ENCODE data around the gene NF2.
"Not testable (repeated sequence)": the region's sequence is repeated elsewhere in the genome, so short reads cannot be mapped to it uniquely, and the experiment has no call there.

Gene NF2

DNA sequence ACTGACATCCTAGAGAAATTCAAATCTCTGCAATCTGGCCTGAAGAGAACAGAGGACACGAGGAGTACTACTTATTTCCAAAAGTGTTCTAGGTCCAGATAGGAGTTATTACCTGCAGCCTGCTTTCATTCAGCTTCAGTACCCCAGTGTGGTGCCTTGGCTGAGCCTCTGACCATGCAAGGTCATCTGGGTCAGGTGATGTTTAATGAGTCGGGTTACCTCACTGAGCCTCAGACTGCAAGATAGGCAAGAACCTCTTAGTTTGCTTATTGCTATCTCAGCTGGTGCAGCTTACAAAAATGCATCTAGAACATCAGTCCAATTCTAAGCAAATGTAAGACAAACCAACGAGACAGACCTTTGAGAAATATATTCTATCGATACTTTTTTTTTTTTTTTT is 9.5 kb upstream of the NF2 start:
- DNase-seq = no peak
- no peak overlapping the region for H3K4me3 ChIP-seq (ENCODE audit: low read depth, low read length)
- TF ChIP-seq, protein P1, sequence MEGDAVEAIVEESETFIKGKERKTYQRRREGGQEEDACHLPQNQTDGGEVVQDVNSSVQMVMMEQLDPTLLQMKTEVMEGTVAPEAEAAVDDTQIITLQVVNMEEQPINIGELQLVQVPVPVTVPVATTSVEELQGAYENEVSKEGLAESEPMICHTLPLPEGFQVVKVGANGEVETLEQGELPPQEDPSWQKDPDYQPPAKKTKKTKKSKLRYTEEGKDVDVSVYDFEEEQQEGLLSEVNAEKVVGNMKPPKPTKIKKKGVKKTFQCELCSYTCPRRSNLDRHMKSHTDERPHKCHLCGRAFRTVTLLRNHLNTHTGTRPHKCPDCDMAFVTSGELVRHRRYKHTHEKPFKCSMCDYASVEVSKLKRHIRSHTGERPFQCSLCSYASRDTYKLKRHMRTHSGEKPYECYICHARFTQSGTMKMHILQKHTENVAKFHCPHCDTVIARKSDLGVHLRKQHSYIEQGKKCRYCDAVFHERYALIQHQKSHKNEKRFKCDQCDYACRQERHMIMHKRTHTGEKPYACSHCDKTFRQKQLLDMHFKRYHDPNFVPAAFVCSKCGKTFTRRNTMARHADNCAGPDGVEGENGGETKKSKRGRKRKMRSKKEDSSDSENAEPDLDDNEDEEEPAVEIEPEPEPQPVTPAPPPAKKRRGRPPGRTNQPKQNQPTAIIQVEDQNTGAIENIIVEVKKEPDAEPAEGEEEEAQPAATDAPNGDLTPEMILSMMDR (IDR thresholded peaks at IDR 0.05; ENCODE audit: low read depth, low read length) = no peak
- no peaks in the 10 kb centered on the region for H3K36me3 ChIP-seq
- no peaks in the 10 kb centered on the region for H3K4me1 ChIP-seq
- H3K9me3 ChIP-seq = no peaks in the 10 kb centered on the region
- no peaks in the 10 kb centered on the region for H3K27me3 ChIP-seq

GRCh38 chr22:29594447-29594846 is 9.0 kb upstream of the NF2 start:
- DNase-seq; H3K27me3 ChIP-seq; H3K4me1 ChIP-seq; H3K4me3 ChIP-seq (ENCODE audit: low read depth, low read length); H3K36me3 ChIP-seq; H3K9me3 ChIP-seq: not testable (repeated sequence)

GRCh38 chr22:29596408-29596807 is 7.0 kb upstream of the NF2 start:
- Histone ChIP-seq H3K36me3 (no peaks in the 10 kb centered on the region), H3K4me3 (ENCODE audit: low read depth, low read length) (no peak overlapping the region), H3K27me3 (no peaks in the 10 kb centered on the region), H3K4me1 (no peaks in the 10 kb centered on the region), H3K9me3 (no peaks in the 10 kb centered on the region)
- DNase-seq = no peak
- TF ChIP-seq, protein P1 (IDR thresholded peaks at IDR 0.05; ENCODE audit: low read depth, low read length) = no peak

GRCh38 chr22:29597871-29598683 is 5.4 kb upstream of the NF2 start:
- not testable (repeated sequence) for H3K4me3 ChIP-seq (ENCODE audit: low read depth, low read length); DNase-seq; H3K4me1 ChIP-seq; H3K36me3 ChIP-seq; H3K9me3 ChIP-seq; H3K27me3 ChIP-seq

DNA sequence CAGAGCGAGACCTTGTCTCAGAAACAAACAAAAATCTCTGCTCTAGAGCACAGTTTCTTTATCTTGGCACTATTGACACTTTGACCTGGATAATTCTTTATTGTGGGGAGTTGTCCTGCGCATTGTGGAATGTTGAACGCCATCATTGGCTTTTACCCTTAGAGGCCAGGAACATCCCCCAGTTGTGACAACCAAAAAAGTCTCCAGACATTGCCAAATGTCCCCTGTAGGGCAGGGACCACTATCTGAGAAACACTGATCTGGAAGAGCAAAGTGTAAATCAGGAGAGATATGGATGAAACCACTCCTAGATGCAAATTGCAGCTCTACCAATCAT is 4.8 kb upstream of the NF2 start:
- H3K4me1 ChIP-seq = no peaks in the 10 kb centered on the region
- no peak overlapping the region for H3K4me3 ChIP-seq (ENCODE audit: low read depth, low read length)
- no peaks in the 10 kb centered on the region for H3K27me3 ChIP-seq
- DNase-seq = no peak
- TF ChIP-seq, protein P1 (IDR thresholded peaks at IDR 0.05; ENCODE audit: low read depth, low read length) = no peak
- H3K9me3 ChIP-seq = no peaks in the 10 kb centered on the region
- H3K36me3 ChIP-seq = no peaks in the 10 kb centered on the region

DNA sequence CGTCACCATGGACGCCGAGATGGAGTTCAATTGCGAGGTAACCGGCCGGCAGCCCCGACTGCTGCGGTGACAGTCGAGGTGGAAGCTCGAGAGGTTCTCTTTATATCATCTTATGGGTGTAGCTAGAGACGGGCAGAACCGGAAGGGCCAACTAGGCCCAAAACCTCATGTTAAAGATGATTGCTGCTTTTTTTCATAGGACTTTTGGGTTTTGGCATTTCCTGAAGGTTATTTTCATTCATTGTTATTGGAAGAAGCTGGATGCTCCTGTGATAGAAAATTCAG is 585 bp downstream of the NF2 start:
- peak overlapping the region; percentile 99 for H3K4me3 ChIP-seq (ENCODE audit: low read depth, low read length)

GRCh38 chr22:29605527-29605850 is 2.1 kb downstream of the NF2 start:
- Histone ChIP-seq H3K9me3 (no peaks in the 10 kb centered on the region), H3K4me1 (no peaks in the 10 kb centered on the region), H3K27me3 (no peaks in the 10 kb centered on the region), H3K36me3 (peaks cover 5% of the 10 kb centered on the region; the same call in 1 of the 2 replicates), H3K4me3 (ENCODE audit: low read depth, low read length) (no peak overlapping the region)
- DNase-seq = no peak
- TF ChIP-seq, protein P1 (IDR thresholded peaks at IDR 0.05; ENCODE audit: low read depth, low read length) = no peak

More for the DNA sequence above, 585 bp downstream of the NF2 start:
- Histone ChIP-seq H3K9me3 (no peaks in the 10 kb centered on the region), H3K36me3 (peaks cover 5% of the 10 kb centered on the region; the same call in 1 of the 2 replicates), H3K27me3 (no peaks in the 10 kb centered on the region), H3K4me1 (no peaks in the 10 kb centered on the region)
- TF ChIP-seq, protein P1 (IDR thresholded peaks at IDR 0.05; ENCODE audit: low read depth, low read length) = no peak
- DNase-seq = no peak

Measured in BE2C (cell line).